Measurements from ENCODE around the gene CACNA1S. TPM values are rescaled to one million over a fixed set of nuclear protein-coding genes. Genes with fewer than 3 reads are reported as not detected.

Gene CACNA1S
- total RNA-seq, 2 experiments from 2014 or later, result not detected

DNA sequence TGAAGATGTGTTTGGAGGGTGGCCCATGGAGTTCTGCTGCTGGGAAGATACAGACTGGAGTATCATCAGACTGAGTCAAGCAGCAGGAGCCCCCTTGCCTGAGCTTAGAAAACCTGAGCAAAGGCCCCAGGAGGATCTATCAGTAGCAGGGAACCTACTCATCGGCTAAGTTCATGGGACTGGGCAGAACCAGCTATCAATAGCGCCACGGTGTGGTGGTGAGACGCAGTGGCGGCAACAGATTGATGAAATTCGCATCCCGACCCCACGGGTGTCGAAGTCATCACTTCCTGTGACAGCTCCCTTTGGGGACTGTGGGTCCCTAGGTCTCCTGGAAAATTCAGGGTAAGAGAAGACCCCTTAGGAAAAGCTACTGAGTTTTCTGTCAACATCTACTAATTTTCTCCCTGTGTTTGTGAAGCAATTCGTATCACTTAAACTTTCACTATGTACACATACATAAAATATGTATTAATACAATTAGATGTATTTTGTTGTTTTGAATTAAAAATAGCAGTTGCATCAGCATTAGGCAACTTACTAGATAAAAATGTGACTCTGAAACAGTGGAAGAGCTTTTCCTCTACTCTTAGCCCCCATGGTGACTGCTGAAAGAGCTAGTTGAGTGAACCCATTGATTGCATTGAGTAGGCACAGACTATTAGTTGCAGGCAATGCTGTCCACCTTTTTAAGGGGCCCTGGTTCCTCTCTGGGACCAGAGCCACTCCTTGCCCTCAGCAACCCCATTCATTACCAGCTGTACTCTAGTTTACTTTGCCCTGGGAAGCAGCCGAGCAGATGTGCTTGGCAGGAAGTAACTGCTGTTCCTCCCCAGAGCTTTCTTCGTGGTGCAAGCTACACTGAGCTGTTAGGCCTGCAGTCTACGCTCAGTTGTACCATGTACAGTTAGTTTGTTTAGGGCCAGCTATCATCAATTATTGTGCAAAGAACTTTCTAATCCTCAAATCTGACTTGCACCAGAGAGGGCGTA, 7.3 kb upstream of the CACNA1S start:
- no peaks in the 10 kb centered on the region for H3K9me3 ChIP-seq (ENCODE audit: low read length)
- CTCF ChIA-PET (ENCODE audit: unreplicated experiment), result interaction anchor here (0.5 to 1.3 kb wide), 9 partner anchors 8 to 228 kb away, joined by 3 to 11 read pairs (median 3); no protein-coding TSS in a partner anchor
- H3K4me3 ChIP-seq (ENCODE audit: low read depth, low read length, poor library complexity, severe bottlenecking), result no peak overlapping the region
- H3K4me2 ChIP-seq (ENCODE audit: low read length), result peak overlapping the region; percentile 6; the same call in 1 of the 2 replicates
- DNase-seq (ENCODE audit: low spot score), result peak; percentile 67
- H2AFZ ChIP-seq (ENCODE audit: low read length), result peak overlapping the region; percentile 65; the same call in 1 of the 2 replicates
- no peaks in the 10 kb centered on the region for H3K36me3 ChIP-seq (ENCODE audit: insufficient read depth, low read length)
- no peak overlapping the region for H3K27ac ChIP-seq (ENCODE audit: low read depth, low read length, poor library complexity, severe bottlenecking)
- no peaks in the 10 kb centered on the region for H4K20me1 ChIP-seq (ENCODE audit: insufficient read depth, low read length)
- no peaks in the 10 kb centered on the region for H3K9me2 ChIP-seq (ENCODE audit: insufficient read depth, low read length)
- no peaks in the 10 kb centered on the region for H3K79me2 ChIP-seq (ENCODE audit: insufficient read depth, low read depth, low read length)
- peaks cover 11% of the 10 kb centered on the region for H3K4me1 ChIP-seq (ENCODE audit: insufficient read depth, low read length, poor library complexity, severe bottlenecking)
- TF ChIP-seq, protein P1, sequence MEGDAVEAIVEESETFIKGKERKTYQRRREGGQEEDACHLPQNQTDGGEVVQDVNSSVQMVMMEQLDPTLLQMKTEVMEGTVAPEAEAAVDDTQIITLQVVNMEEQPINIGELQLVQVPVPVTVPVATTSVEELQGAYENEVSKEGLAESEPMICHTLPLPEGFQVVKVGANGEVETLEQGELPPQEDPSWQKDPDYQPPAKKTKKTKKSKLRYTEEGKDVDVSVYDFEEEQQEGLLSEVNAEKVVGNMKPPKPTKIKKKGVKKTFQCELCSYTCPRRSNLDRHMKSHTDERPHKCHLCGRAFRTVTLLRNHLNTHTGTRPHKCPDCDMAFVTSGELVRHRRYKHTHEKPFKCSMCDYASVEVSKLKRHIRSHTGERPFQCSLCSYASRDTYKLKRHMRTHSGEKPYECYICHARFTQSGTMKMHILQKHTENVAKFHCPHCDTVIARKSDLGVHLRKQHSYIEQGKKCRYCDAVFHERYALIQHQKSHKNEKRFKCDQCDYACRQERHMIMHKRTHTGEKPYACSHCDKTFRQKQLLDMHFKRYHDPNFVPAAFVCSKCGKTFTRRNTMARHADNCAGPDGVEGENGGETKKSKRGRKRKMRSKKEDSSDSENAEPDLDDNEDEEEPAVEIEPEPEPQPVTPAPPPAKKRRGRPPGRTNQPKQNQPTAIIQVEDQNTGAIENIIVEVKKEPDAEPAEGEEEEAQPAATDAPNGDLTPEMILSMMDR (conservative IDR thresholded peaks at IDR 0.05; ENCODE audit: low read length), result peak; percentile 92
- no peak for TF ChIP-seq EZH2phosphoT487 (IDR thresholded peaks at IDR 0.05; ENCODE audit: borderline replicate concordance, low read depth, low read length)
- intact Hi-C loops (cut with micrococcal nuclease; ENCODE audit: unreplicated experiment), result loop anchor here (2.0 to 10.0 kb wide), 3 partner anchors 72 to 495 kb away; partner anchors contain the start of gene KIF14
- no TSS peak for BruUV-seq (replicated peaks)
- POLR2A ChIA-PET, result interaction anchor here (0.5 to 0.9 kb wide), 4 partner anchors 19 to 148 kb away, joined by 3 to 4 read pairs (median 3); no protein-coding TSS in a partner anchor

DNA sequence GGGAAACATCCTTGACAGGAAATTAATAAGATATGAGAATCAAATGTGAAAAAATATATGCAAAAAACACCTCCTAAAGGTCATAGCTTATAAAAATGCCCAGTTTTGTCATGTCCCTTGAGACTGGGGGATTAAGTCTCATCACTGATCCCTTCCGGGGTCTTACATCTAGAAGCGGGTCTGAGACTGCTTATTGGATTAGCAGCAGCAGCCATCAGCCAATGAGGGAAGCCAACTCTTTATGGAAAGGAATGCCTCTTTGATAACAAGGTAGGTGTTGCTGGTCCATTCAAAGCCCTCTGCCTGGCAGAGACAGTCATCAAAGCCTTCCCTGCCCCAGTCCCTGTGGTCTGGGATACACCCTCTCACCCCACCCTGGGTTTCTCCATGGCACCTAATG, 3.9 kb upstream of the CACNA1S start:
- no TSS peak for BruUV-seq (replicated peaks)
- TF ChIP-seq, protein P1 (conservative IDR thresholded peaks at IDR 0.05; ENCODE audit: low read length), result no peak
- no peak for TF ChIP-seq EZH2phosphoT487 (IDR thresholded peaks at IDR 0.05; ENCODE audit: borderline replicate concordance, low read depth, low read length)
- ChIA-PET POLR2A (no interaction called here), CTCF (ENCODE audit: unreplicated experiment) (no interaction called here)
- Histone ChIP-seq H3K27ac (ENCODE audit: low read depth, low read length, poor library complexity, severe bottlenecking) (no peak overlapping the region), H3K79me2 (ENCODE audit: insufficient read depth, low read depth, low read length) (no peaks in the 10 kb centered on the region), H4K20me1 (ENCODE audit: insufficient read depth, low read length) (no peaks in the 10 kb centered on the region), H2AFZ (ENCODE audit: low read length) (no peak overlapping the region), H3K4me2 (ENCODE audit: low read length) (no peak overlapping the region), H3K36me3 (ENCODE audit: insufficient read depth, low read length) (no peaks in the 10 kb centered on the region), H3K9me2 (ENCODE audit: insufficient read depth, low read length) (no peaks in the 10 kb centered on the region), H3K4me1 (ENCODE audit: insufficient read depth, low read length, poor library complexity, severe bottlenecking) (peaks cover 11% of the 10 kb centered on the region), H3K4me3 (ENCODE audit: low read depth, low read length, poor library complexity, severe bottlenecking) (no peak overlapping the region), H3K9me3 (ENCODE audit: low read length) (no peaks in the 10 kb centered on the region)
- intact Hi-C loops (cut with micrococcal nuclease; ENCODE audit: unreplicated experiment), result loop anchor here (5.0 to 10.0 kb wide), 2 partner anchors 69 to 491 kb away; partner anchors contain the start of gene KIF14
- DNase-seq (ENCODE audit: low spot score), result no peak
